Midbrain (tissue), 1 donor: ENCODE results near the gene IPPK.
A peak's percentile ranks its signal among the peaks of the same experiment; 100 is the strongest.

Experiments used
- DNase-seq: peaks from one replicate; lab custom pipeline; 2025; lab: John Stamatoyannopoulos, UW

The IPPK gene

DNA sequence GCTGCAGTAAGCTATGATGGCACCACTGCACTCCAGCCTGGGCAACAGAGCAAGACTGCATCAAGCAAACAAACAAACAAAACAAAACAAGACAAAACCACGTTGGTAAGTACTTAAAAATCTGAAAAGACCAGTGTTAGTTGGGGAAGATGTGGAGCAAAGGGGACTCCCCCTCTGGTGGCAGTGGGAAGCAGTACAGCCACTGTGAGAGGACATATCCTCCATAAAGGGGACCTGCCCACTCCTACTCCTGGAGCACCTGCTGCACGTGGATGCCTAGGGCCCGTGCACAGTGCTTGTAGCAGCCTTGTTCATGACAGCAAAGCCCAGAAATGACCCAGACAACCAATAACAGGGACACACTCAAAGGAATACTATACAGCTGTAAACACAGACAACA lies 17.0 kb upstream of the IPPK start:
- DNase-seq, result no peak

DNA sequence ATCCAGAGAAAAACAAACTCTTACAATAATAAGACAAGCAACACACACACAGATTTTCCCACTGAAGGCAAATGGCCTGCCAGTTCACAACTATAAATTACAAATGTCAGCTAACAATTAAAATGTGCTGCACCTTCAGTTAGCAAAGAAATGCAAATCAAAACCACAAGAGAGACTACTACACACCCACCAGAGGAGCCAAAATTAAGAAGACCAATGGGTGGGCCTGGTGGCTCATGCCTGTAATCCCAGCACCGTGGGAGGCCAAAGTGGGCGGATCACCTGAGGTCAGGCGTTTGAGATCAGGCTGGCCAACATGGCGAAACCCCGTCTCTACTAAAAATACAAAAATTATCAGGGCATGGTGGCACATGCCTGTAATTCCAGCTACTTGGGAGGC lies 15.1 kb upstream of the IPPK start:
- DNase-seq, result no peak

DNA sequence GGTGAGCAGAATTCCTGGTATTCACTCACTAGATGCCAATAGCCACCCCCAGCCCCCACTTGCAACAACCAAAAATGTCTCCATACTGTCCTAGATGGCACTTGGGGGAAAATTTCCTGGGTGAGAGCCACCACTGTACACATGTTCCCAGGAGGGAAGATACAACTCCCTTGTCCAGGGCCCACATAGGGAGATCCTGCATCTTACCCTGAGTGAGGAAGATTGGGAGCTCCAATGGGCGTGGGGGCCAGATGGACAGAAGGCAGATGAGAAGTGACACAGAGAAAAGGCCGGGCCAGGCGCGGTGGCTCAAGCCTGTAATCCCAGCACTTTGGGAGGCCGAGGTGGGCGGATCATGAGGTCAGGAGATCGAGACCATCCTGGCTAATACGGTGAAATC lies 12.3 kb upstream of the IPPK start:
- DNase-seq, result no peak

DNA sequence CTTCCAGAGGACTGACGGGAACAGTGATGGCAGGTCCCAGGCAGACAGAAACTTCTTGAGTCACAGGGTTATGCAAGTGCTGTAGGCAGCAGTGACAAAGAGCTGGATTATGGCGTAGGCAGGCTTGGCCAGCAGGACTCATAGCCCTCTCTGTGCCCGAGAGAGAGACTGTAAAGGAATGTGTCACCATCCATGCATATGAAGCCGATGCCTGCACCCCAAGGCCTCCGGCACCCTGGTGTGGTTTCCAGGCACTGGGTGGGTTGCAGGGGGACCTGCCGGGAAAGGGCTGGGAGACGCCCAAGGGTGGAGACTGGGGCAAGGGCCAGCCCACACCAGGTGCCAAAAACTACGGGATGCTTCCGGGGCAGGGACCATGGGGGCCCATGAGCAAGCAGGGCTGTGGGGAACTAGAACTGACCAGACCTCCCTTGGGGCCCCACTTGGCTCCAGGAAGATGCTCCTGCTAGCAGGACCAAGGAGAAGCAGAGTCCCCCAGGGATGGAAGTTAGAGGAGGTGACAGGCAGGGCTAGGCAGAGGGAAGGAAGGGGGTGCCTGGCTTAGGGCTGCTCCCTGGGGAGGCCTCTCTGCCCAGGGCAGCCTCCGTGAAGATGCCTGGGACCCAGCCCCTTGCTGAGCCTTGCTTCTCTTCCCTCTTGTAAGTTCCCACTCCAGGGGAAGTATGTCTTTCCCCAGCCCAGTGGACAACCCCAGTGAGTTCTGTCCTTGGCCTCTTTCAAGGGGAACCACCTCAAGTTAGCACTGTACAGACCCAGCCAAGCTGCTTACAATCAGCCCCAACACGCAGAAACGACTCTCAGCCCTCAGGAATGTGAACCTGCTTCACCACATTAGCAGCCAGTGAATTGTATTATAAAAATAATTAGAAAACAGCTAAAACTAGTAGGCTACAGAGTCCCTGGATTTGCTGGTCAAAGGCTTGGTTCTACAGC lies 10.5 kb upstream of the IPPK start:
- no peak for DNase-seq

DNA sequence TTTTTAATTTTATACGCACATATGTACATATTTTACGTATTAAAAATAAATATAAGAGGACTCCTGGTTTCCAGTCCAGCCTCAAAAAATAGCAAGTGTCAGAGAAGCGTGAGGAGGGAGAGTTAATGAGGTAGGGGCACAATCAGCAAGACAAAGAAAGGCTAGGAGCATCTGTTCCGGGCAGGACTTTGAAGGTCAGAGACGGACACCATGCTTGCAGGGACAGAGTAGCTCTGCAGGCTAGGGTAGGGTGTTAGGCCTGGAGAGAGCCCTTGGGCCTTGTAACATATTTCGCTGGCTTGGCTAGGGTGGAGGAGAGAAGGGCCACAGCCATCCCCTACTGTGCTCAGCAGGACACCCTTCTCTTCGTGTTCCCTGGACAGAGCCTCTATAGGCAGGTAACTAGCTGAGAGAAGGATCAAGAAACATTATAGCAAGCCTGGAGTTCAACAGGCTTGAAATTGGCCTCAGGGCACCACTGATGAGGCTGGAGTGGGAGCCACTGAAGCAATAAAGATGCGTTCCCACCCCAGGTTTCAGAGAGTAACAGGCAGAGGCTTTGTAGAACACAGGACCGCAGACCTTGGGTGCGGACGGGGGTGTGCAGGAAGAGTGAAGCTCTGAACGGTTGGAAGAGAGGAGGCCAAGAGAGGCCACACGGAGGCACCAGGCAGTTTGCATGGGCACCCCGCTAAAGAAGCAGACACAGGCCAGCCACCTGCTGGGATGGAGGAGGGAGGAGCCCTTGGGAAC lies 9.7 kb upstream of the IPPK start:
- DNase-seq, result no peak

DNA sequence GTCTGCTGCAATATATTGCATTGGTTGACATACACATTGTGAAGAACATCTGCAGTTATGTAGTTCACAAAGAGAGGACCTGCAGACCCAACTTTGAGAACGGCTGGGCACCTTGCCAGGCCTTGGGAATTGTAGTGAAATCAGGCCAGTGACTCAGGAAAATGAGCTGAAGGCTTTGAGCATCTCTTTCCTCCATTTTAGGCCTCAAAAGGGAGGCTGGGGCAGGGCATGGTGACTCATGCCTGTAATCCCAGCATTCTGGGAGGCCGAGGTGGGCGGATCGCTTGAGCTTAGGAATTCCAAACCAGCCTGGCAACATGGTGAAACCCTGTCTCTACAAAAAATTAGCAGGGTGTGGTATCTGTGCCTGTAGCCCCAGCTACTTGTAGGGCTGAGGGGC lies 1.4 kb upstream of the IPPK start:
- no peak for DNase-seq

DNA sequence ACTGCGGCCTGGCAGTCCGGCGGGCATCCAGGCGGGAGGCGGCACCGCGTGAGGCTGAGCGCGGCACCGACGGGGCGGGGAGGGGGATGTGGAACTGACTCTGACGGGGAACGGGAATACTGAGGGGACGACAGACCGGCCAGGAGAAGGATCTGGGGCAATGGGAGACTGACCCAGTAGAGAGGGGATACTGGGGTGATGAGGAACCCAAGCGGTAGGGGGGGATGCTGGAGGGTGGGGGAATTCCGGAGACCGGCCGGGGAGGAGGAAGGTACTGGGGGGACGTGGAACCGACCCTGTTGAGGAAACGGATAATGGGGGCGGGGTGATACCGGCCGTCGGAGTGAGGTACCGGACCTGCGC lies 423 bp downstream of the IPPK start:
- no peak for DNase-seq

DNA sequence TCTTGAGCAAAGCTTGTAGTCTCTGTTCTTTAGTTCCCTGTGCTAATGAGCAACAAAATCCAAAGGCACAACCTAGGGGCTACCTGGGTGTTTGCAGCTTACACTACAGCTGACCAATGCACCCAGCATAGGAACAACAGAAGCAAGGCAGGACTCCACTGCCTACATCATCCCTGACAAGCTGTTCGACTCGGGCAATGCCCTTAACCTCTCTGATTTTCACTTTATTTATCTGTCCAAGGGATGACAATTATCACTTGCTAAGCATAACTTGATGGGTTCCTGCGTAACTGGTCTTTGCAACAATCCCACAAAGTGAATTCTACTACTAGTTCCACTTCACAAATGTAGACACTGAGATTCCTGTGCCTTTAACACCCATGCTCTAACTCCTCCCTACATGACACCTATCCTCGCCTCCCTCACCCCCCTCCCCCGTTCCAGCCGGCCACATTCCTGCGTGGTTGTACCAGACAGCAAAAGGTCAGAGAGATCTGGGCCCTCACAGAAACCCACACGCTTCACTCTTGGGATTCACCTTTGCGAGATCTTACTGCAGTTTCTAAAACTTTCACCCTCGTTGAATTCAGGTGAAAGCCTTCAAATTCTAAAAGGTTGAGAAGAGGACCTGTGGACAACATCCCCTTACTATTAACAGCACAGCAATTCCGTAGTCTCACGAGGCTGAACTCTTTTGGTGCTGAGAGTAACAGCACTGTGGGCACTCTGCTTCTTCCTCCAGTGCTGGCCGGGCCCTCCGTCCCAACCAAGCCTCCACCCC lies 995 bp downstream of the IPPK start:
- no peak for DNase-seq

DNA sequence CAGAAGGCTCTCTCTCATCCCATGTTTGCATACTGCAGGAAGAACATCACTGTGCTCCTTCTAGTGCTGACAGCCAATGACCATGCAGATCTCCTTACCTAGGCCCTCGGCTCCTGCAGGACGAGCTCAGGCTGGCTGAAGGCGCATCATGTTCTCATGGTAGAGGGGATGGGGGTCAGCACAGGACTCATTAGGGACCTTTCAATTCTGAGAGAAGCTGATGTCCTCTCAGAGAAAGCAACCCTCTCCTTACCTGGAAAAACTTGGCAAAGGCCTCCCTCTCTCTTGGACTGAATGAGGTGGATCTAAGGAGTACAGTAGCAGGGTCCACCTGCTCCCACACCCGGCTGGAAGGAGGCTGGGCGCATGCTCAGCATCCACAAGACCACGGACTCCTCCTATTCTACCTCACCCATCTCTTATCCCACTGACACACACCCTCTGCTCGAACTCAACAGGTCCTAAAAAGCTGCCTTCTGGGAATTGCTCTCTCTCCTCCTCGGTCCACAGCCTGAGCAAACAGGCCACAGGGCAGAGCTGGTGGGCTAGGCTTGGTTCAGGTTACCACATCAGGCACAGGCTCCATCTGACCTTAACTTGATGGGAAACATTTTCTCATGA lies 2.9 kb downstream of the IPPK start:
- DNase-seq, result no peak

DNA sequence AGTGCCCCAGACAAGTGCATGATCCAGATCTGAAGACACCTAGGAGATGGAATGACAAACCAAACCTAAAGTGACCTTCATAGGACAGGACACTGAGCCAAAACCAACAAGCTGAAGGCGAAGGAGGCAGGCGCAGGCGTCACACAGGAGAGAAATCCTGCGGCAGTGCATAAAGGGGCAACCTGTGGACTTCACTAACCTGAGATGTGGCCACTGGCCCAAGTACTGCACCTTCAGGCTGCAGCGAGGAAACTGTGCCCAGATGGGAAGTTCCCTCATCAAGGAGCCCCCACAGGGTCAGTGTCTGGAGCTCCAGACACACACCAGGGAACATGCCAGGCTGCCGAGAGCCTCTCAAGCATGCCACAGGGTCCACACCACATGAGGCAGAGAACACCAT lies 3.7 kb downstream of the IPPK start:
- DNase-seq, result no peak

DNA sequence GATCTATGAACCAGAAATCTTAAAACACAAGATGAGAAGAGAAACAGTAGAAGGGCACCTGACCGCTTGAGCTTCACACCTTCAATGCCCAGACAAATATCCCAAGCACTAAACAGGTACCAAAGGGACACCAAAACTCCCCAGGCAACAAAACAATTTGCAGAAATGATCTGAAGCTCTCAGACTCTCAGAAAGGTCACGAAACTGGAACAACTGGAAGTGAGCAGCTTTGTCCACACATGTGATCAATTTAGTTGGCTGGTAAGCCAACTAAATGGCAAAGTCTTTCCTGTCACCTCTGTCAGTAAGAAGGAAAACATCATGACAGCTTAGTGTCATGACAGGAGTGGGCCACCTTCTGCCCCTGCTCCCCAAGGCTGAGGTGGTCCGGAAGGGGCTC lies 4.1 kb downstream of the IPPK start:
- no peak for DNase-seq

DNA sequence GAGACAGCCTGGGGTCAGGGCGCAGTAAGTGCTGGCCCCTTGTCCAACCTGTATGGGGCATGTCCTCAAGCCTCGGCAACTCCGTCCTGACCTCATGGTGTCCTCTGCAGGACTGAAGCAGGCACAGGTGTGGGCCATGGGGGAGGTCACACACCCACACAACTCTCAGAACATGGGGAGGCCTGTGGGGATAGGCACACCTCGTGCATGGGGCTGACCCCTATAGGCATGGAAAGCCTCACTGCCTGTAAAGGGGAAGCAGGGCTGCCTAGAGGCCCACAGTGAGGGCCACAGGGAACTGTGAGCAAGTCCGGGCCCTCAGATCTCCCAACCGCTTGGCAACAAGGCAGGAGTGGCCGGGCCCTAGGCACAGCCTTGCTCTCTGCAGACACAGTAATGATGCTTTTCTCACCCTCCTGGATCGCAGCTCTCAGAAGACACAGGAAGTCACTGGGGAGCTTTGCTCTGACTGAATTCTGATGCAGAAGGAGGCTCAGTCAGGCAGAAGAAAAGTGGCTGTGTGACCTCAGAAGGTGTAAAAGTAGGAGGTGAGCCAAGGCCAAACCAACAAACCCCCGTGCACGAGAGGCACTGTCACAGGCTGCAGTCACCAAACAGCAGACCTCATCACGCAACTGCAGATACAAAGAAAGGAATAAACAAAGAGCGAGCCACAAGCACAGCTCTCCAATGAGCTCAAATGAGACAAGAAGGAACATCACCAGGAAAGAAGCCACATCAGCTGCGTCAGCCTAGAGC lies 5.4 kb downstream of the IPPK start:
- DNase-seq, result peak; percentile 54

DNA sequence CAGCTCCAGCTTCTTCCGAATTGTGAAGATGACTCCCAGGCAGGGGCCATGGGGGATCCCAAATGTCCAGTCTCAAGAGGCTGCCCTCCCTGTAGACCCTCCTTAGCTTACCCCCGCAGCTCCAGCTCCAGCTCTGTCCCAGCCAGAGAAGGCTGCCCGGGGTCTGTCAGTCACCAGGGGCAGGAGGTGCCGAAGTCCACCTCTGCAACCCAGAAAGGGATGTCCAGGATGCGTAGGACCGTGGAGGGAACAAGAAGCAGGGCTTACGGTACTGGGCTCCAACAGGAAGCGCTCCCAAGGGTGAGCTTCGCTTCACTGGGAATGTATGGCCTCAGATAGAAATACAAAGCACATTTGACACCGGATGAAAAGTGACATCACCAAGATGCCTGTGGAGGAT lies 6.0 kb downstream of the IPPK start:
- no peak for DNase-seq

DNA sequence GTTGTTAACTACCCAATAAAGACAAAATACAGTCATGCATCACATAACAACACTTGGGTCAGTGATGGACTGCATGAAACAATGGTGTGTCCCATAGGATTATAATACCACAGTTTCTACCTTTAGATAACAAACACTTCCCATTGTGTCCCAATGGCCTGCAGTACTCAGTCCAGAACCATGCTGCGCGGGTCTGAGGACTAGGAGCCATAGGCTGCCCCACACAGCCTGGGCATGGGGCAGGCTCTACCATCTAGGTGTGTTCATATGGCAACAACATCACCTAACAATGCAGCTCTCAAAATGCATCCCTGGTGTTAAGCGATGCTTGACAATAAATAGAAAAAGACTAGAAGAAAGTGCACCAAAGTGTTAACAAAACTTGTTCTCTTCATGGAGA lies 6.8 kb downstream of the IPPK start:
- DNase-seq, result no peak

DNA sequence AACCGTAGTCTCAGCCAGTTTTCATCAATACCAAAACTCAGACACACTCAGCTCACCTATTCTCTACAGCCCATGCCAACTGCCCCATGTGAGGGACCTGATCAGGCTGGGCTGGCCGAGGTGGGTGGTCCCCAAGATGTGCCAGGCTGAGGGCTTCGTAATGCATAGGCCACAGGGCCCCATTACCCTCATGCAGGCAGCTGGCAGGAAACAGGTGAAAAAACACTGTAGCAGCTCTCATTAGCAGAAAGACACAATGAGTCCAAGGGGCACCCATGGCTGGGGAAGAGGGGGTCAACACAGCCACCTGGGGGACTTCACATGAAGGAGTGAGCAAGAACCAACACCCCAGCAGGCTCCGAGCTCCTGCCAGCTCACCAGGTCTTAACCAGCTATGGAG lies 8.2 kb downstream of the IPPK start:
- no peak for DNase-seq

DNA sequence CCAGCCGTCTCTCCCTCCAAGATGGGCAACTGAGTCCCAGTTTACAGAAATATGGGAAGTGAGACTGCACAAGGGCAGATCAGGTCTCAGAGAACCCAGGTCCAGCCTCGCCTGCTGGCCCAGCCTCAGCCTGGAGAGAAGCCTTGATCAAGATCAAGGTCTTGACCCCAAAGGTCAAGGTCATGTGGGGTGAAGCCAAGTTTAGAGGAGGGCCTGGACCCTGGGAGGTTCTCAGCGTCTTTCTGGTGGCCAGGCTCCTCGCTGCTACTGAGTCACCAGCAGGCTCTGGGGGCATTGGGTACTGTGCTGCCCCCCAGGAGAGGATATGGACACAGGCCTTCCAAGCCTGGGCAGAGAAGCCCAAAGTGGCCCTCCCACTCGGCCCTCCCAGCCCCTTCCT lies 8.8 kb downstream of the IPPK start:
- DNase-seq, result no peak

DNA sequence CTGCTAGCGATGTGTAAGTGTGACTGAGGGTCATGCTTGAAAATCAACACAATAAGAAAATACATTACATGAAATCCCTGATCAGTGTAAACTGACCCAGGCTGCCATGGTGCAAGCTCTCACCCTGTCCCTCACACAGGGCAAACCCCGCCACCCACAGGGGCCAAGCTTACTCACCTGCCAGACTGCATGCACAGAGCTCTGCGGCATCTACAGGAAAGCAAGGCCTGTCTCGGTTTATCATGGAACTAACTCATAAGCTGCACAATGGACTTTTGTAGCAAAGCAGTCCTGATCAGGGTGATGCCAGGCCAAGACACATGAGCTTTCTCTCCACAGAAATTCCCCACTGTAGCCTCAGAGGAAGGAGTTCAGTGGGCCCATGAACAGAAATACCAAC lies 9.7 kb downstream of the IPPK start:
- DNase-seq, result peak; percentile 31

DNA sequence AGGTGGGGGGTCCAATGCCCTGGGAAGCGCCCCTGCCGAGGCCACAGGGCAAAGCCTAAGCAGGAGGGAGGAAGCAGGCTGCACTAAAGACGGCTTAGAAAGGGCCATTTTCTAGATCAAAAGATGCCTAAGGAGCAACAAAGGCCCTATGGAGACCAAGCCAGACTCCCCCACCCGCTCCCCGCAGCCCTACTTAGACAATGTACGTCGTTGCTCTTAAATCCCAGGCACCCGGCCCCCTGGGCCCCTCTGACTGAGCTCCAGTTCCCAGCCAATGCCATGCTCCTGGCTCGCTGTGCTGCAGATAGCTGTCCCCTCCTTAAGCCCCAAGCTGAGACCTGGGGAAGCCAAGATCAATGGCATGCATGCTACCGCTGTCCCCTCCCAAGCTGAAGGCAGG lies 10.3 kb downstream of the IPPK start:
- DNase-seq, result no peak

DNA sequence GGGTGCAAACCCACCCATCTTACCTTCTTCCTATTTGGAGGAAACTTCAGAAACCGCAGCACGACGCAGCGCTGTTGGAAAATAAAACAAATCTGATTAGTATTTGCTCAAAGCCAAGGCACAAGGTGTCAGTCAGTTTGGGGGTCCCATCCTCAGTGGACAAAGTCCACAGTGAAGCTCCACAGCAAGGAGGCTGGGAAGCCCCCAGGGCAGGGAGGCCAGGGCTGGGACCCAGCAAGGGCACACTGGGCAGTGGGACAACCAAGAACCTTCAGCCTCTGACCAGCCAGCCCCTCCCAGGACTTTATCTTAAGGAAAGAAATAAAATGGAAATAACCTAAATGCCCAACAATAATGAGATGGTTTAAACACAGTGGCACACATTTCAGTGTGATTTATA lies 11.3 kb downstream of the IPPK start:
- no peak for DNase-seq

DNA sequence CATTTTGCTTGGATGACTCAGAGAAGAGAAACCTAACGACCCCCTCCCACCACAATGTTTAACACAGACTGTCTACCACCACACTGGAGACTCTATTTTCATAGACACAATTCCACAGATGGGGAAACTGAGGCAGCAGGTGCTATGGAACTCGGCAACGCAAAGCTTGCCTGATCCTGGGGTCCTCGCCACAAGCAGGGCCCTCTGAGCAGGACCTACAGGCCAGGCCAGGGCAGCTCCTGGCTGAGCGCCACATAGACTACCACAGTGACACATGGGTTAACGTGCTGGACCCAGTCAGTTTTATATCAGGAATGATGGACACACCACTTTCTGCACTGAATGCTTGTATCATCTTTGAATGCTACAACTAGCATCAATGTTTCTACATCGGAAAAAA lies 11.8 kb downstream of the IPPK start:
- DNase-seq, result no peak

DNA sequence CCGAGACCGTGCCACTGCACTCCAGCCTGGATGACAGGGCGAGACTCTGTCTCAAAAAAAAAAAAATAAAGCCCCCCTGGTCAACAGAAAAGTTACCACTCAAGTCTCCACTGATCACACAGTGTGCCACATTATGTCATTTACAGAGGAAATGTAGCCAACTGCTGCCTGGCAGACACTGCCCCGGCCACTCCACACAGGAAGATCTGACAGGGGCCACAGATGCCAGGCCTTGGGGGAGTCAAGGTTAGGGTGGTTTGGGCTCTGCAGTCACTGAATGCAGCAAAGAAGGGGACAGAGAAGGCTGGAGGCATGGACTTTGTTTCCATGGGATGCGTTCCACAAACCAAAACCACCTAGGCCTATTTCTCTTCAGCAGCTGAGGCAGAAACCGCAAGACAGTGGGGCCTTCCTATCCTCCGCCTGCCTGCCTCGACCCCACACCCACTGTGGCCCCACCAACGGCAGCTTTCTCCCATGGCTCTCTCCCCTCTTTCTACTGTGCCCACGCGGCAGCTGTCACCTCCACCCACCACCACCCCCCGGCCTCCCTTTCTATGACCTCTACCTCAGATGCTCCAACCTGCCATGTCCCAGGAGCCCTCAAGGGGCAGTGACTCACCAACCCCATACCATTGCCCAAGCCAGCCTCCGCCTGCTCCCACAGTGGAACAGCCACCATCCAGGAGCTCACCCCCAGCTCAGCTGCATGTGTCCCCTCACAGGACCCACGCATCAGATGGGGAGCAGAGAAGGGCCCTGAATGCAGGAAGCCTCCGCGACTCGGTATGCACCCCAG lies 12.4 kb downstream of the IPPK start:
- DNase-seq, result no peak
